Measurements from ENCODE around the gene VPS16. TPM values are rescaled to one million over a fixed set of nuclear protein-coding genes. Genes with fewer than 3 reads are reported as not detected.
"Not testable (repeated sequence)": the region's sequence is repeated elsewhere in the genome, so short reads cannot be mapped to it uniquely, and the experiment has no call there.

VPS16 gene
- total RNA-seq, 1 donor from 2014 or later = 24.9 TPM

- Histone ChIP-seq H3K27me3 (ENCODE audit: insufficient read depth, low read length) (no peaks in the 10 kb centered on the region), H3K9ac (ENCODE audit: low read length) (no peak overlapping the region), H3K36me3 (ENCODE audit: insufficient read depth, low read length) (no peaks in the 10 kb centered on the region), H4K20me1 (ENCODE audit: insufficient read depth, low read length) (peaks cover 57% of the 10 kb centered on the region), H3K4me3 (ENCODE audit: insufficient read depth, low read depth, low read length) (no peak overlapping the region), H3K4me2 (ENCODE audit: low read length) (no peak overlapping the region), H3K27ac (ENCODE audit: low read depth, low read length) (no peak overlapping the region), H3K79me2 (ENCODE audit: insufficient read depth, low read length) (peaks cover 93% of the 10 kb centered on the region), H3K9me3 (ENCODE audit: insufficient read depth, low read depth, low read length) (no peaks in the 10 kb centered on the region), H3K4me1 (ENCODE audit: insufficient read depth, low read length) (peaks cover 7% of the 10 kb centered on the region), H2AFZ (ENCODE audit: low read depth, low read length) (no peak overlapping the region)
- Mint-ChIP-seq H3K27me3 (ENCODE audit: low read depth, unreplicated experiment) (no peaks in the 10 kb centered on the region), H3K4me3 (ENCODE audit: unreplicated experiment) (no peak overlapping the region), H3K27ac (ENCODE audit: unreplicated experiment) (no peak overlapping the region), H3K4me1 (ENCODE audit: low read depth, unreplicated experiment) (peaks cover 15% of the 10 kb centered on the region), H3K9me3 (ENCODE audit: unreplicated experiment) (no peaks in the 10 kb centered on the region), H3K36me3 (ENCODE audit: low read depth, unreplicated experiment) (no peaks in the 10 kb centered on the region)
- no peak for FAIRE-seq
- no peak for TF ChIP-seq EZH2 (IDR thresholded peaks at IDR 0.05; ENCODE audit: insufficient read depth, low read length)
- TF ChIP-seq, protein P1, sequence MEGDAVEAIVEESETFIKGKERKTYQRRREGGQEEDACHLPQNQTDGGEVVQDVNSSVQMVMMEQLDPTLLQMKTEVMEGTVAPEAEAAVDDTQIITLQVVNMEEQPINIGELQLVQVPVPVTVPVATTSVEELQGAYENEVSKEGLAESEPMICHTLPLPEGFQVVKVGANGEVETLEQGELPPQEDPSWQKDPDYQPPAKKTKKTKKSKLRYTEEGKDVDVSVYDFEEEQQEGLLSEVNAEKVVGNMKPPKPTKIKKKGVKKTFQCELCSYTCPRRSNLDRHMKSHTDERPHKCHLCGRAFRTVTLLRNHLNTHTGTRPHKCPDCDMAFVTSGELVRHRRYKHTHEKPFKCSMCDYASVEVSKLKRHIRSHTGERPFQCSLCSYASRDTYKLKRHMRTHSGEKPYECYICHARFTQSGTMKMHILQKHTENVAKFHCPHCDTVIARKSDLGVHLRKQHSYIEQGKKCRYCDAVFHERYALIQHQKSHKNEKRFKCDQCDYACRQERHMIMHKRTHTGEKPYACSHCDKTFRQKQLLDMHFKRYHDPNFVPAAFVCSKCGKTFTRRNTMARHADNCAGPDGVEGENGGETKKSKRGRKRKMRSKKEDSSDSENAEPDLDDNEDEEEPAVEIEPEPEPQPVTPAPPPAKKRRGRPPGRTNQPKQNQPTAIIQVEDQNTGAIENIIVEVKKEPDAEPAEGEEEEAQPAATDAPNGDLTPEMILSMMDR (IDR thresholded peaks at IDR 0.05; ENCODE audit: insufficient read depth, low read depth, low read length) = no peak
- no peak for DNase-seq (ENCODE audit: low read depth)
These were observed 51.8 kb downstream of the VPS16 start for GRCh38 chr20:2892376-2892775.

DNA sequence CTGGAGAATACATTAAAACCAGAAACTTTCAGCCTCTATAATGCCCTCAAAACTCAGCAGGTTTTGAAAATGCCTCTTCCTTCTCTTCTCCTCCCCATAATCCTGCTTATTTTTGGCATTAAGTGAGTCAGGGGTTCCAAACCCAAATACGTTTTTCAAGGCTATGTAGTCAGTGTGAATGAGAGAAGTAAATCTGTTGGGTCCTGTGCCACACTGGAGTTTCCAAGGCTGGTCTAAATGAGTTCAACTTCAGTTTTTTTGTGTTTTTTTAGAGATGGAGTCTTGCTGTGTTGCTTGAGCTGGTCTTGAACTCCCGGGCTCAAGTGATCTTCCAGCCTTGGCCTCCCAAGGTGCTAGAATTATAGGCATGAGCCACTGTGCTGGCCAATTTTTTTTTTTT lies 53.7 kb downstream of the VPS16 start:
- Histone ChIP-seq H4K20me1 (ENCODE audit: insufficient read depth, low read length) (peaks cover 43% of the 10 kb centered on the region), H3K9me3 (ENCODE audit: insufficient read depth, low read depth, low read length) (no peaks in the 10 kb centered on the region), H3K79me2 (ENCODE audit: insufficient read depth, low read length) (peaks cover 84% of the 10 kb centered on the region), H3K27ac (ENCODE audit: low read depth, low read length) (no peak overlapping the region), H3K4me2 (ENCODE audit: low read length) (no peak overlapping the region), H3K36me3 (ENCODE audit: insufficient read depth, low read length) (no peaks in the 10 kb centered on the region), H3K4me1 (ENCODE audit: insufficient read depth, low read length) (peaks cover 7% of the 10 kb centered on the region), H3K27me3 (ENCODE audit: insufficient read depth, low read length) (no peaks in the 10 kb centered on the region), H3K4me3 (ENCODE audit: insufficient read depth, low read depth, low read length) (no peak overlapping the region), H2AFZ (ENCODE audit: low read depth, low read length) (no peak overlapping the region), H3K9ac (ENCODE audit: low read length) (no peak overlapping the region)
- FAIRE-seq = no peak
- no peak for DNase-seq (ENCODE audit: low read depth)
- TF ChIP-seq EZH2 (IDR thresholded peaks at IDR 0.05; ENCODE audit: insufficient read depth, low read length) = no peak
- TF ChIP-seq, protein P1 (IDR thresholded peaks at IDR 0.05; ENCODE audit: insufficient read depth, low read depth, low read length) = no peak
- peaks cover 1% of the 10 kb centered on the region for H3K36me3 Mint-ChIP-seq (ENCODE audit: low read depth, unreplicated experiment)
- H3K4me1 Mint-ChIP-seq (ENCODE audit: low read depth, unreplicated experiment) = peaks cover 11% of the 10 kb centered on the region
- H3K4me3 Mint-ChIP-seq (ENCODE audit: unreplicated experiment) = no peak overlapping the region
- H3K9me3 Mint-ChIP-seq (ENCODE audit: unreplicated experiment) = no peaks in the 10 kb centered on the region
- no peak overlapping the region for H3K27ac Mint-ChIP-seq (ENCODE audit: unreplicated experiment)
- no peaks in the 10 kb centered on the region for H3K27me3 Mint-ChIP-seq (ENCODE audit: low read depth, unreplicated experiment)

DNA sequence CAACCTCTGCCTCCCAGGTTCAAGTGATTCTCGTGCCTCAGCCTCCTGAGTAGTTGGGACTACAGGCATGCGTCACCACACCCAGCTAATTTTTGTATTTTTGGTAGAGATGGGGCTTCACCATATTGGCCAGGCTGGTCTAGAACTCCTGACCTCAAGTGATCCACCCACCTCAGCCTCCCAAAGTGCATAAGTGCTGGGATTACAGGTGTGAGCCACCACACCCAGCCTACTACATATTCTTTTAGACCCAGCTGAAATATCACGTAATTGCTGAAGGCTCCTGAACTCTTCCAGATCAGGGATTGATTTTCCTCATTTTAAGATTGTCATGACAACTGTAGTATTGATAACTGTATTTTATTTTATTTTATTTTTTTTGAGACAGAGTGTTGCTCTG lies 54.6 kb downstream of the VPS16 start:
- H3K27ac ChIP-seq (ENCODE audit: low read depth, low read length); FAIRE-seq; H3K9me3 ChIP-seq (ENCODE audit: insufficient read depth, low read depth, low read length); H3K4me2 ChIP-seq (ENCODE audit: low read length); H3K4me1 ChIP-seq (ENCODE audit: insufficient read depth, low read length); H2AFZ ChIP-seq (ENCODE audit: low read depth, low read length); H3K36me3 Mint-ChIP-seq (ENCODE audit: low read depth, unreplicated experiment); H3K27me3 ChIP-seq (ENCODE audit: insufficient read depth, low read length); H3K9ac ChIP-seq (ENCODE audit: low read length); H3K27ac Mint-ChIP-seq (ENCODE audit: unreplicated experiment); H3K36me3 ChIP-seq (ENCODE audit: insufficient read depth, low read length); DNase-seq (ENCODE audit: low read depth); H3K4me3 Mint-ChIP-seq (ENCODE audit: unreplicated experiment); H3K27me3 Mint-ChIP-seq (ENCODE audit: low read depth, unreplicated experiment); H3K4me3 ChIP-seq (ENCODE audit: insufficient read depth, low read depth, low read length); H3K9me3 Mint-ChIP-seq (ENCODE audit: unreplicated experiment): not testable (repeated sequence)
- peaks cover 43% of the 10 kb centered on the region for H4K20me1 ChIP-seq (ENCODE audit: insufficient read depth, low read length)
- H3K4me1 Mint-ChIP-seq (ENCODE audit: low read depth, unreplicated experiment) = peaks cover 11% of the 10 kb centered on the region
- H3K79me2 ChIP-seq (ENCODE audit: insufficient read depth, low read length) = peaks cover 80% of the 10 kb centered on the region

Measured in astrocyte (in vitro differentiated cells and primary cell).